Naive thymus-derived CD4-positive, alpha-beta T cell (primary cell): Measurements from ENCODE around the gene GRIA4. TPM values are rescaled to one million over a fixed set of nuclear protein-coding genes. Genes with fewer than 3 reads are reported as not detected.
A peak's percentile ranks its signal among the peaks of the same experiment; 100 is the strongest.

Experiments
- ATAC-seq: fragments of 150-1000 bp; cut with Tn5 transposase; 2 replicates; pipeline ENCODE4 v1.10.0; 2021; ENCODE audit warnings: mild to moderate bottlenecking, moderate library complexity
- CTCF ChIA-PET: fragments of 350-600 bp; sonication (Branson Sonifier 250); formaldehyde crosslinking; loops from one replicate; lab custom pipeline; 2021; ENCODE audit warnings: antibody characterized with exemption; lab: Charles Lee
- POLR2A ChIA-PET: fragments of 350-600 bp; sonication (Branson Sonifier 250); formaldehyde crosslinking; loops from one replicate; lab custom pipeline; 2021; ENCODE audit warnings: antibody characterized with exemption, inconsistent platforms; lab: Charles Lee
- DNase-seq, 9 donors: peaks; one replicate each; pipeline versions ENCODE4 v3.0.0 to v3.0.0-alpha.2; 2020 to 2022; ENCODE audit warnings: mixed read lengths in 1 of 9
- H3K27ac ChIP-seq: one replicate; pipeline ENCODE4 v1.7.0; 2013; ENCODE audit warnings: mild to moderate bottlenecking, low read depth, low read length, moderate library complexity
- H3K27me3 ChIP-seq, 2 donors: one replicate each; pipeline ENCODE4 v1.7.0; 2013; ENCODE audit warnings: low read length in 2 of 2, mild to moderate bottlenecking in 2 of 2, moderate library complexity in 2 of 2; ENCODE audit not compliant: control insufficient read depth in 2 of 2, insufficient read depth in 2 of 2
- H3K36me3 ChIP-seq, 3 experiments: 1 replicate in 2 of 3; 2 replicates in 1 of 3; pipeline ENCODE4 v1.7.0; 2013; ENCODE audit warnings: low read length in 3 of 3, mild to moderate bottlenecking in 3 of 3, moderate library complexity in 1 of 3; ENCODE audit not compliant: insufficient read depth in 3 of 3, control insufficient read depth in 2 of 3
- H3K4me1 ChIP-seq, 2 donors: one replicate each; pipeline ENCODE4 v1.7.0; 2013; ENCODE audit warnings: low read length in 2 of 2, mild to moderate bottlenecking in 2 of 2, moderate library complexity in 1 of 2; ENCODE audit not compliant: control insufficient read depth in 2 of 2, insufficient read depth in 2 of 2
- H3K4me3 ChIP-seq: 2 replicates; pipeline ENCODE4 v1.7.0; 2013; ENCODE audit warnings: mild to moderate bottlenecking, low read length
- H3K9me3 ChIP-seq, 3 experiments: 1 replicate in 2 of 3; 2 replicates in 1 of 3; pipeline ENCODE4 v1.7.0; 2013; ENCODE audit warnings: low read length in 3 of 3; ENCODE audit not compliant: control insufficient read depth in 2 of 3
- H3K27ac Mint-ChIP-seq, 9 donors: one replicate each; pipeline ENCODE4 v1.8.0; 2020 to 2022; ENCODE audit warnings: mixed read lengths in 9 of 9, mild to moderate bottlenecking in 8 of 9, moderate library complexity in 5 of 9, inconsistent platforms in 2 of 9
- H3K27me3 Mint-ChIP-seq, 5 donors: one replicate each; pipeline ENCODE4 v1.8.0; 2021 to 2022; ENCODE audit warnings: mixed read lengths in 5 of 5, mild to moderate bottlenecking in 1 of 5
- H3K36me3 Mint-ChIP-seq, 5 donors: one replicate each; pipeline ENCODE4 v1.8.0; 2020 to 2022; ENCODE audit warnings: mixed read lengths in 5 of 5, mild to moderate bottlenecking in 3 of 5, inconsistent platforms in 1 of 5
- H3K4me1 Mint-ChIP-seq, 7 donors: one replicate each; pipeline ENCODE4 v1.8.0; 2020 to 2022; ENCODE audit warnings: mixed read lengths in 7 of 7, mild to moderate bottlenecking in 3 of 7, inconsistent platforms in 1 of 7
- H3K4me3 Mint-ChIP-seq, 10 donors: one replicate each; pipeline ENCODE4 v1.8.0; 2020 to 2022; ENCODE audit warnings: mild to moderate bottlenecking in 10 of 10, mixed read lengths in 10 of 10, moderate library complexity in 6 of 10, inconsistent platforms in 2 of 10
- H3K9me3 Mint-ChIP-seq, 11 donors: one replicate each; pipeline ENCODE4 v1.8.0; 2020 to 2022; ENCODE audit warnings: mixed read lengths in 11 of 11, mild to moderate bottlenecking in 4 of 11, inconsistent platforms in 1 of 11, moderate library complexity in 1 of 11
- intact Hi-C, 2 donors: fragments of 100-400 bp; cut with micrococcal nuclease; formaldehyde crosslinking; loops; one replicate each; pipeline ENCODE4 v1.15.1; 2023
- polyA plus RNA-seq, 2 donors: library from polyadenylated mRNA; unstranded; fragments of 300-500 nt; fragmentation: Illumina TruSeq; gene quantifications; one replicate each; pipeline ENCODE4 v1.2.3, GENCODE V29; 2021
- total RNA-seq, 6 experiments: library from RNA in 5 of 6; stranded (reverse) in 5 of 6; gene quantifications; 1 replicate in 5 of 6; 2 replicates in 1 of 6; pipeline ENCODE4 v1.2.3 and lab custom pipeline; 2021 to 2026

GRIA4 gene
- total and polyA plus RNA-seq, 7 experiments from 2014 or later, result not detected

DNA sequence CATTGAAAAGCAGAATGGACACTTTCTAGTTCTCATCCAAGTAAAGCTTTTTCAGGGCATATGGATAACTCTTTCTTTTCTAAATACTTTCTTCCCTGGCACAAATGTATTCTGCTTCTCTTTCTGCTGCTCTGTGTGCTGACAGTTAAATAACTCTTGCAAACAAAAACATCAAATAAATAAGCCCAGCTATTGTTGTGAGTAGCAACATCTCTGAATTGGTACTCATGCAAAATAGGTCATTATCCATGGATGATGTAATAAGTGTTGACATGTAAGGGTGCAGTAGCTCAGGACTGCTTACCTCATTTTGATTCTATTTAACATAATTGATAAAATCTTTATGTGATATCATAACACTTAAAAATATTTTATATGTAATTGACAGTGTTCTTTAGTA lies 247.9 kb downstream of the GRIA4 start:
- intact Hi-C loops, result no loop called here
- CTCF ChIA-PET, result no interaction called here
- no peaks in the 10 kb centered on the region for H3K9me3 ChIP-seq
- no peaks in the 10 kb centered on the region for H3K36me3 Mint-ChIP-seq
- no peaks in the 10 kb centered on the region for H3K4me1 Mint-ChIP-seq
- H3K27me3 Mint-ChIP-seq, result peaks cover 0 to 28% (median 20%) of the 10 kb centered on the region in 5 donors
- peaks cover 0 to 4% of the 10 kb centered on the region in 2 donors for H3K27me3 ChIP-seq
- ATAC-seq, result no peak
- no peak overlapping the region for H3K27ac ChIP-seq
- POLR2A ChIA-PET, result no interaction called here
- no peak for DNase-seq
- H3K9me3 Mint-ChIP-seq, result no peaks in the 10 kb centered on the region
- H3K27ac Mint-ChIP-seq, result no peak overlapping the region
- H3K4me1 ChIP-seq, result no peaks in the 10 kb centered on the region
- no peak overlapping the region for H3K4me3 Mint-ChIP-seq
- no peaks in the 10 kb centered on the region for H3K36me3 ChIP-seq
- no peak overlapping the region for H3K4me3 ChIP-seq

- ATAC-seq, result no peak
- no peak overlapping the region for H3K4me3 Mint-ChIP-seq
- intact Hi-C loops, result no loop called here
- H3K9me3 ChIP-seq, result no peaks in the 10 kb centered on the region
- H3K9me3 Mint-ChIP-seq, result no peaks in the 10 kb centered on the region
- no peak overlapping the region for H3K27ac Mint-ChIP-seq
- no peaks in the 10 kb centered on the region for H3K36me3 Mint-ChIP-seq
- ChIA-PET POLR2A (no interaction called here), CTCF (no interaction called here)
- DNase-seq, result no peak
- H3K27me3 ChIP-seq, result no peaks in the 10 kb centered on the region
- H3K27ac ChIP-seq, result no peak overlapping the region
- no peaks in the 10 kb centered on the region for H3K36me3 ChIP-seq
- H3K4me1 ChIP-seq, result no peaks in the 10 kb centered on the region
- H3K4me3 ChIP-seq, result no peak overlapping the region
- peaks cover 0 to 23% (median 18%) of the 10 kb centered on the region in 5 donors for H3K27me3 Mint-ChIP-seq
- no peaks in the 10 kb centered on the region for H3K4me1 Mint-ChIP-seq
Measured at GRCh38 chr11:105858841-105859240, 249.0 kb downstream of the GRIA4 start.

GRCh38 chr11:105860105-105860504 lies 250.2 kb downstream of the GRIA4 start:
- Mint-ChIP-seq H3K27me3 (peaks cover 0 to 16% (median 12%) of the 10 kb centered on the region in 5 donors), H3K9me3 (no peaks in the 10 kb centered on the region), H3K4me1 (no peaks in the 10 kb centered on the region), H3K4me3 (no peak overlapping the region), H3K36me3 (no peaks in the 10 kb centered on the region), H3K27ac (no peak overlapping the region)
- Histone ChIP-seq H3K36me3 (no peaks in the 10 kb centered on the region), H3K9me3 (no peaks in the 10 kb centered on the region), H3K27ac (no peak overlapping the region), H3K4me1 (no peaks in the 10 kb centered on the region), H3K4me3 (no peak overlapping the region), H3K27me3 (no peaks in the 10 kb centered on the region)
- ATAC-seq (no peak), DNase-seq (no peak)
- CTCF ChIA-PET, result no interaction called here
- POLR2A ChIA-PET, result no interaction called here
- intact Hi-C loops, result loop anchor here in 1 of 2 donors (10.0 kb wide), 1 partner anchor 1605 kb away; no protein-coding TSS in a partner anchor

DNA sequence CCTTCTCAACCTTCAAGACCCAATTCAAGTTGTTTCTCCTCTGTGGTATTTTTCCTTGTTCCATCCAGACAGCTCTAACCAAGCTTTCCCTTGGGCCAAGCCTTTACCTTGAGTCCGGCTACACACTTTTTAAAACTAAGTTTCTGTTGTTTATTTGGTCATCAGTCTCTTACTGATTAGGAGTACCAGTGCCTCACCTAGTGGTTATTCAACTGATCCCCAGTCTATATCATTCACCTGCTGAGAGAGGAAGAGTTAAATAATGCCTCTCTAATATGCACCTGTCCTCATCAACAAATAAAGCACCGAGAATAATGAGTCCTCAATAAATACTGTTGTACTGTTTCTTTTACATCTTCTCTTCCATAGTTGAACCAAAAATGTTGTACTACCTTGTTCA lies 251.4 kb downstream of the GRIA4 start:
- Histone ChIP-seq H3K9me3 (no peaks in the 10 kb centered on the region), H3K27me3 (no peaks in the 10 kb centered on the region), H3K4me1 (no peaks in the 10 kb centered on the region), H3K36me3 (no peaks in the 10 kb centered on the region), H3K4me3 (no peak overlapping the region), H3K27ac (no peak overlapping the region)
- Mint-ChIP-seq H3K4me1 (no peaks in the 10 kb centered on the region), H3K27me3 (peaks cover 0 to 16% (median 9%) of the 10 kb centered on the region in 5 donors), H3K4me3 (no peak overlapping the region), H3K27ac (no peak overlapping the region), H3K36me3 (no peaks in the 10 kb centered on the region), H3K9me3 (no peaks in the 10 kb centered on the region)
- intact Hi-C loops, result loop anchor here in 1 of 2 donors (10.0 kb wide), 1 partner anchor 1606 kb away; no protein-coding TSS in a partner anchor
- ATAC-seq (no peak), DNase-seq (no peak)
- ChIA-PET CTCF (no interaction called here), POLR2A (no interaction called here)

DNA sequence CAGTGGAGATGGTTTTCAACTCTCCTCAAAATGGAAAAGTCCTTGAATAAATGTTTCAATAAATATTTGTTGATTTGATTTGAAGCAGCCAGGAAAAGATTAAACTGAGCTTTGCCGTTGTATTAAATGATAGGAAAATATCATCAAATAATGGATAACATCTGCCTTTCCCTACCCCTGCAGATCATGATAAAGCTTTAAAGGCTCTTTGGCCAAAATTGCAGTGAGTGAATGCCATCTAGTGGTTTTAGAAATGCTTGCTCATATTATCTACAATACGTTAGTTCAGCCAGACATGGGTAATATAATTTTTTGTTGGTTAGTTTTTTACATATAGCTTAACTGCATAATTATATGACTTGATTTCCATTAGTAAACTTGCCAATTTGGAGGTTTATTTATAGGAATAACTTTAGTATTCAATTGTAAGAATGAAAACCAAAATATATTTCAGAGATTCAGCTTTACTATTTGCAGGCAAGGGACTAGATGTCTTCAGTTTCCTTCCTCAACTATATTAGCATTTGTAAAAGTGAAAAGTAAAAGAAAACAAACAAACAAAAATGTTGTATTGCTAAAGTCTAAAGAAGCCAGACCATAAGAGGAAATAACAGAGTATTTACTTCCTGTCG lies 253.0 kb downstream of the GRIA4 start:
- intact Hi-C loops, result loop anchor here (1.0 to 10.0 kb wide), 2 partner anchors 1254 to 1608 kb away; no protein-coding TSS in a partner anchor
- H3K36me3 Mint-ChIP-seq, result no peaks in the 10 kb centered on the region
- Histone ChIP-seq H3K9me3 (no peaks in the 10 kb centered on the region), H3K4me1 (no peaks in the 10 kb centered on the region), H3K27ac (no peak overlapping the region), H3K27me3 (no peaks in the 10 kb centered on the region), H3K36me3 (no peaks in the 10 kb centered on the region), H3K4me3 (no peak overlapping the region)
- H3K4me1 Mint-ChIP-seq, result no peaks in the 10 kb centered on the region
- no peak overlapping the region for H3K27ac Mint-ChIP-seq
- ChIA-PET POLR2A (no interaction called here), CTCF (no interaction called here)
- DNase-seq (peak in 5 of 9 donors; percentile 3 to 25 (median 12)), ATAC-seq (no peak)
- H3K4me3 Mint-ChIP-seq, result no peak overlapping the region
- peaks cover 0 to 16% (median 13%) of the 10 kb centered on the region in 5 donors for H3K27me3 Mint-ChIP-seq
- H3K9me3 Mint-ChIP-seq, result no peaks in the 10 kb centered on the region

- DNase-seq (no peak), ATAC-seq (no peak)
- Mint-ChIP-seq H3K4me1 (no peaks in the 10 kb centered on the region), H3K36me3 (no peaks in the 10 kb centered on the region), H3K4me3 (no peak overlapping the region), H3K27me3 (peaks cover 0 to 18% (median 16%) of the 10 kb centered on the region in 5 donors), H3K9me3 (no peaks in the 10 kb centered on the region), H3K27ac (no peak overlapping the region)
- Histone ChIP-seq H3K4me1 (no peaks in the 10 kb centered on the region), H3K4me3 (no peak overlapping the region), H3K27me3 (no peaks in the 10 kb centered on the region), H3K9me3 (no peaks in the 10 kb centered on the region), H3K27ac (no peak overlapping the region), H3K36me3 (no peaks in the 10 kb centered on the region)
- intact Hi-C loops, result loop anchor here in 1 of 2 donors (10.0 kb wide), 1 partner anchor 1609 kb away; no protein-coding TSS in a partner anchor
- ChIA-PET CTCF (no interaction called here), POLR2A (no interaction called here)
Measured at GRCh38 chr11:105863523-105863922, 253.7 kb downstream of the GRIA4 start.

DNA sequence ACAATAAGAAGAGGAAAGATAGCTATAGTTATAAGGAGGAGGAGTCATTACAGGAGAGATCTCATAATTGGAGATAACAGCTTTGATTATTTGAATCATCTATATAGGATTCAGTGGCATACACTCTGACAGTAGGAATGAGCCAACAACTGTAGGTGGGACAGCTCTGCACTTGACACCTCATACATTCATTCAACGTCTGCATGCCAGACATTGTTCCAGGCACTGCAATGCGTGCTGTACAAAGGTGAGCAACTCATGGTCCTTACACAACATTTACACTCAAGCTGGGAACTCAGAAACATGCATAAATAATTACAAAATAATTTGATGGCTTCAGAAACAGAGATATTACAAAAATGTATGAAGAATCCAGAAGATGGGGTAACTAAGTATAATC lies 257.9 kb downstream of the GRIA4 start:
- Histone ChIP-seq H3K27ac (no peak overlapping the region), H3K9me3 (no peaks in the 10 kb centered on the region), H3K4me1 (no peaks in the 10 kb centered on the region), H3K36me3 (no peaks in the 10 kb centered on the region), H3K4me3 (no peak overlapping the region), H3K27me3 (no peaks in the 10 kb centered on the region)
- POLR2A ChIA-PET, result no interaction called here
- H3K36me3 Mint-ChIP-seq, result no peaks in the 10 kb centered on the region
- intact Hi-C loops, result loop anchor here in 1 of 2 donors (10.0 kb wide), 1 partner anchor 1613 kb away; no protein-coding TSS in a partner anchor
- peaks cover 0 to 12% (median 6%) of the 10 kb centered on the region in 5 donors for H3K27me3 Mint-ChIP-seq
- DNase-seq (no peak), ATAC-seq (no peak)
- H3K4me1 Mint-ChIP-seq, result no peaks in the 10 kb centered on the region
- no peaks in the 10 kb centered on the region for H3K9me3 Mint-ChIP-seq
- no peak overlapping the region for H3K4me3 Mint-ChIP-seq
- CTCF ChIA-PET, result no interaction called here
- H3K27ac Mint-ChIP-seq, result no peak overlapping the region
